Activated CD8-positive, alpha-beta T cell treated with anti-CD3 and anti-CD28 coated beads for 36 hours (primary cell): ENCODE data around the gene HIPK4. TPM values are rescaled to one million over a fixed set of nuclear protein-coding genes. Genes with fewer than 3 reads are reported as not detected.
A peak's percentile ranks its signal among the peaks of the same experiment; 100 is the strongest.

Experiments used
- ATAC-seq: fragments of 200-7000 bp; cut with Tn5 transposase; one replicate; pipeline ENCODE4 v1.10.0; 2021; ENCODE audit warnings: mild to moderate bottlenecking, moderate library complexity
- CTCF ChIA-PET: fragments of 350-600 bp; sonication (Branson Sonifier 250); formaldehyde crosslinking; loops from one replicate; lab custom pipeline; 2021; ENCODE audit warnings: antibody characterized with exemption; lab: Charles Lee
- POLR2A ChIA-PET: fragments of 350-600 bp; sonication (Branson Sonifier 250); formaldehyde crosslinking; loops from one replicate; lab custom pipeline; 2021; ENCODE audit warnings: antibody characterized with exemption; lab: Charles Lee
- DNase-seq: peaks from one replicate; pipeline ENCODE4 v3.0.0-alpha.2; 2020
- H3K27ac Mint-ChIP-seq: one replicate; pipeline ENCODE4 v1.8.0; 2021; ENCODE audit warnings: mild to moderate bottlenecking, mixed read lengths
- H3K27me3 Mint-ChIP-seq: one replicate; pipeline ENCODE4 v1.8.0; 2021; ENCODE audit warnings: mixed read lengths
- H3K36me3 Mint-ChIP-seq: one replicate; pipeline ENCODE4 v1.8.0; 2021; ENCODE audit warnings: low read depth, mixed read lengths
- H3K4me1 Mint-ChIP-seq: one replicate; pipeline ENCODE4 v1.8.0; 2021; ENCODE audit warnings: low read depth, mixed read lengths
- H3K4me3 Mint-ChIP-seq: one replicate; pipeline ENCODE4 v1.8.0; 2021; ENCODE audit warnings: mild to moderate bottlenecking, moderate library complexity, mixed read lengths
- H3K9me3 Mint-ChIP-seq: one replicate; pipeline ENCODE4 v1.8.0; 2021; ENCODE audit warnings: mixed read lengths
- intact Hi-C: fragments of 100-400 bp; cut with micrococcal nuclease; formaldehyde crosslinking; loops from one replicate; pipeline ENCODE4 v1.10.0; 2022
- total RNA-seq, 2 experiments: library from RNA; stranded (reverse); gene quantifications; one replicate each; pipeline ENCODE4 v1.2.3, GENCODE V29; 2021
- TF ChIP-seq, protein P1 (sequence below): fragments of 200-600 bp; IDR thresholded peaks from one replicate; pipeline ENCODE4 v1.8.0; 2022; ENCODE audit warnings: antibody characterized with exemption, mild to moderate bottlenecking

HIPK4 gene
- total RNA-seq, 2 experiments from 2014 or later, result not detected

- TF ChIP-seq, protein P1, sequence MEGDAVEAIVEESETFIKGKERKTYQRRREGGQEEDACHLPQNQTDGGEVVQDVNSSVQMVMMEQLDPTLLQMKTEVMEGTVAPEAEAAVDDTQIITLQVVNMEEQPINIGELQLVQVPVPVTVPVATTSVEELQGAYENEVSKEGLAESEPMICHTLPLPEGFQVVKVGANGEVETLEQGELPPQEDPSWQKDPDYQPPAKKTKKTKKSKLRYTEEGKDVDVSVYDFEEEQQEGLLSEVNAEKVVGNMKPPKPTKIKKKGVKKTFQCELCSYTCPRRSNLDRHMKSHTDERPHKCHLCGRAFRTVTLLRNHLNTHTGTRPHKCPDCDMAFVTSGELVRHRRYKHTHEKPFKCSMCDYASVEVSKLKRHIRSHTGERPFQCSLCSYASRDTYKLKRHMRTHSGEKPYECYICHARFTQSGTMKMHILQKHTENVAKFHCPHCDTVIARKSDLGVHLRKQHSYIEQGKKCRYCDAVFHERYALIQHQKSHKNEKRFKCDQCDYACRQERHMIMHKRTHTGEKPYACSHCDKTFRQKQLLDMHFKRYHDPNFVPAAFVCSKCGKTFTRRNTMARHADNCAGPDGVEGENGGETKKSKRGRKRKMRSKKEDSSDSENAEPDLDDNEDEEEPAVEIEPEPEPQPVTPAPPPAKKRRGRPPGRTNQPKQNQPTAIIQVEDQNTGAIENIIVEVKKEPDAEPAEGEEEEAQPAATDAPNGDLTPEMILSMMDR, result no peak
- no peaks in the 10 kb centered on the region for H3K27me3 Mint-ChIP-seq
- peak overlapping the region; percentile 77 for H3K4me3 Mint-ChIP-seq
- peak overlapping the region; percentile 86 for H3K27ac Mint-ChIP-seq
- intact Hi-C loops, result no loop called here
- POLR2A ChIA-PET, result interaction anchor here (1.1 to 1.2 kb wide), 2 partner anchors 19 to 67 kb away, joined by 3 read pairs; no protein-coding TSS in a partner anchor
- DNase-seq, result no peak
- peaks cover 15% of the 10 kb centered on the region for H3K4me1 Mint-ChIP-seq
- H3K9me3 Mint-ChIP-seq, result no peaks in the 10 kb centered on the region
- ATAC-seq, result no peak
- peaks cover 17% of the 10 kb centered on the region for H3K36me3 Mint-ChIP-seq
- CTCF ChIA-PET, result interaction anchor here (1.2 to 4.8 kb wide), 9 partner anchors 11 to 212 kb away, joined by 3 to 38 read pairs (median 6); partner anchors contain the start of gene BLVRB
These were observed 32.2 kb upstream of the HIPK4 start for GRCh38 chr19:40421993-40422747.

- Mint-ChIP-seq H3K9me3 (no peaks in the 10 kb centered on the region), H3K27ac (peak overlapping the region; percentile 87), H3K4me1 (peaks cover 16% of the 10 kb centered on the region), H3K27me3 (no peaks in the 10 kb centered on the region), H3K4me3 (peak overlapping the region; percentile 77), H3K36me3 (peaks cover 17% of the 10 kb centered on the region)
- intact Hi-C loops, result no loop called here
- TF ChIP-seq, protein P1, result peak; percentile 98
- ATAC-seq, result peak; percentile 54
- ChIA-PET POLR2A (interaction anchor here (0.7 to 1.5 kb wide), 9 partner anchors 12 to 231 kb away, joined by 3 to 8 read pairs (median 3); partner anchors contain the start of genes C19orf47 and SERTAD3), CTCF (interaction anchor here (0.5 to 4.8 kb wide), 22 partner anchors 10 to 1559 kb away, joined by 3 to 38 read pairs (median 4); partner anchors contain the start of genes BLVRB and SERTAD3)
- peak; percentile 81 for DNase-seq
These were observed 31.1 kb upstream of the HIPK4 start for GRCh38 chr19:40420766-40421765.

DNA sequence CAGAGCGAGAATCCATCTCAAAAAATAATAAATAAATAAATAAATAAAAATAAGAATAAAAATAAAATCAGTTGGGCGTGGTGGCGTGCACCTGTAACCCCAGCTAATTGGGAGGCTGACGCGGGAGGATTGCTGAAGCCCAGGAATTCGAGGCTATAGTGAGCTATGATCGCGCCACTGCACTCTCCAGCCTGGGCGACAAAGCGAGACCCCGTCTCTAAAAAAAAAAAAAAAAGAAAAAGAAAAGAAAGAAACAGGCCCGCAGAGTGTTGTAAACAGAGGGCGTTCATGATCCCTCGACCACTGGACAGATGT, 30.4 kb upstream of the HIPK4 start:
- peaks cover 17% of the 10 kb centered on the region for H3K36me3 Mint-ChIP-seq
- H3K27me3 Mint-ChIP-seq, result no peaks in the 10 kb centered on the region
- POLR2A ChIA-PET, result interaction anchor here (0.6 to 1.5 kb wide), 9 partner anchors 11 to 338 kb away, joined by 3 to 8 read pairs (median 3); partner anchors contain the start of genes C19orf47 and SERTAD3
- no peaks in the 10 kb centered on the region for H3K9me3 Mint-ChIP-seq
- no peak for DNase-seq
- peak overlapping the region; percentile 87 for H3K27ac Mint-ChIP-seq
- peaks cover 16% of the 10 kb centered on the region for H3K4me1 Mint-ChIP-seq
- TF ChIP-seq, protein P1, result no peak
- CTCF ChIA-PET, result interaction anchor here (0.5 to 4.8 kb wide), 20 partner anchors 10 to 1558 kb away, joined by 3 to 38 read pairs (median 4); partner anchors contain the start of genes BLVRB and SERTAD3
- intact Hi-C loops, result no loop called here
- peak overlapping the region; percentile 77 for H3K4me3 Mint-ChIP-seq
- ATAC-seq, result no peak

GRCh38 chr19:40419780-40420179, 29.8 kb upstream of the HIPK4 start:
- intact Hi-C loops, result no loop called here
- peaks cover 16% of the 10 kb centered on the region for H3K4me1 Mint-ChIP-seq
- CTCF ChIA-PET, result interaction anchor here (1.2 to 4.8 kb wide), 9 partner anchors 11 to 184 kb away, joined by 3 to 38 read pairs (median 22); partner anchors contain the start of genes BLVRB and SERTAD3

More at GRCh38 chr19:40419780-40420179, 29.8 kb upstream of the HIPK4 start:
- Mint-ChIP-seq H3K9me3 (no peaks in the 10 kb centered on the region), H3K27me3 (no peaks in the 10 kb centered on the region), H3K27ac (no peak overlapping the region), H3K4me3 (peak overlapping the region; percentile 26), H3K36me3 (peaks cover 15% of the 10 kb centered on the region)
- TF ChIP-seq, protein P1, result no peak
- no peak for DNase-seq
- POLR2A ChIA-PET, result interaction anchor here (0.6 to 1.5 kb wide), 4 partner anchors 10 to 339 kb away, joined by 3 to 8 read pairs (median 4); partner anchors contain the start of genes C19orf47 and SERTAD3
- no peak for ATAC-seq
